CD4-positive, CD25-positive, alpha-beta regulatory T cell (primary cell): ENCODE data around the gene HIF1AN. TPM values are rescaled to one million over a fixed set of nuclear protein-coding genes. Genes with fewer than 3 reads are reported as not detected.

Source experiments
- ATAC-seq, 2 donors: fragments of 150-1000 bp; cut with Tn5 transposase; one replicate each; pipeline ENCODE4 v1.10.0; 2021; ENCODE audit warnings: low read depth in 2 of 2, moderate number of reproducible peaks in 2 of 2, moderate library complexity in 1 of 2
- DNase-seq, 3 donors: peaks; one replicate each; pipeline versions ENCODE4 v3.0.0 to v3.0.0-alpha.2; 2012 to 2022; ENCODE audit warnings: mixed read lengths in 1 of 3
- H3K27ac ChIP-seq: one replicate; pipeline ENCODE4 v1.7.0; 2013; ENCODE audit warnings: mild to moderate bottlenecking, low read length; ENCODE audit not compliant: insufficient read depth, poor library complexity, severe bottlenecking
- H3K27me3 ChIP-seq: one replicate; pipeline ENCODE4 v1.7.0; 2013; ENCODE audit warnings: low read length; ENCODE audit not compliant: control insufficient read depth, insufficient read depth
- H3K36me3 ChIP-seq: one replicate; pipeline ENCODE4 v1.7.0; 2013; ENCODE audit warnings: mild to moderate bottlenecking, low read length, moderate library complexity; ENCODE audit not compliant: control insufficient read depth, insufficient read depth
- H3K4me1 ChIP-seq: 2 replicates; pipeline ENCODE4 v1.7.0; 2013; ENCODE audit warnings: mild to moderate bottlenecking, low read length; ENCODE audit not compliant: insufficient read depth, control insufficient read depth, poor library complexity, severe bottlenecking
- H3K4me3 ChIP-seq: one replicate; pipeline ENCODE4 v1.7.0; 2013; ENCODE audit warnings: low read depth, mild to moderate bottlenecking, low read length, moderate library complexity
- H3K9me3 ChIP-seq, 2 experiments: 1 replicate in 1 of 2; 2 replicates in 1 of 2; pipeline ENCODE4 v1.7.0; 2013; ENCODE audit warnings: low read length in 2 of 2, mild to moderate bottlenecking in 1 of 2, moderate library complexity in 1 of 2; ENCODE audit not compliant: control insufficient read depth in 2 of 2
- H3K27ac Mint-ChIP-seq, 3 donors: one replicate each; pipeline ENCODE4 v1.8.0; 2020 to 2022; ENCODE audit warnings: mild to moderate bottlenecking in 3 of 3, mixed read lengths in 3 of 3, moderate library complexity in 2 of 3
- H3K27me3 Mint-ChIP-seq: one replicate; pipeline ENCODE4 v1.8.0; 2022; ENCODE audit warnings: mild to moderate bottlenecking, mixed read lengths
- H3K36me3 Mint-ChIP-seq: one replicate; pipeline ENCODE4 v1.8.0; 2020; ENCODE audit warnings: mixed read lengths
- H3K4me1 Mint-ChIP-seq, 4 donors: one replicate each; pipeline ENCODE4 v1.8.0; 2020 to 2022; ENCODE audit warnings: mixed read lengths in 4 of 4, mild to moderate bottlenecking in 1 of 4
- H3K4me3 Mint-ChIP-seq, 4 donors: one replicate each; pipeline ENCODE4 v1.8.0; 2020 to 2022; ENCODE audit warnings: mild to moderate bottlenecking in 4 of 4, mixed read lengths in 4 of 4, moderate library complexity in 3 of 4
- H3K9me3 Mint-ChIP-seq, 7 donors: one replicate each; pipeline ENCODE4 v1.8.0; 2020 to 2022; ENCODE audit warnings: mixed read lengths in 7 of 7, mild to moderate bottlenecking in 3 of 7, moderate library complexity in 2 of 7
- polyA plus RNA-seq, 4 donors: library from polyadenylated mRNA; unstranded; fragments of 300-500 nt; fragmentation: Illumina TruSeq; gene quantifications; one replicate each; pipeline ENCODE4 v1.2.3, GENCODE V29; 2021
- total RNA-seq: library from RNA; stranded (reverse); gene quantifications from one replicate; pipeline ENCODE4 v1.2.3, GENCODE V29; 2022

HIF1AN gene
- total and polyA plus RNA-seq, 5 donors from 2014 or later: 30.0 to 42.9 (median 32.7) TPM

- Histone ChIP-seq H3K4me3 (no peak overlapping the region), H3K36me3 (peaks cover 22% of the 10 kb centered on the region), H3K27me3 (peaks cover 6% of the 10 kb centered on the region), H3K27ac (no peak overlapping the region), H3K9me3 (no peaks in the 10 kb centered on the region), H3K4me1 (peaks cover 14% of the 10 kb centered on the region)
- H3K36me3 Mint-ChIP-seq: peaks cover 18% of the 10 kb centered on the region
- no peak for ATAC-seq
- H3K9me3 Mint-ChIP-seq: no peaks in the 10 kb centered on the region
- H3K4me3 Mint-ChIP-seq: peak overlapping the region in 2 of 4 donors; percentile 59 to 78
- peaks cover 0 to 26% (median 11%) of the 10 kb centered on the region in 4 donors for H3K4me1 Mint-ChIP-seq
- H3K27me3 Mint-ChIP-seq: peaks cover 30% of the 10 kb centered on the region
- peak overlapping the region in 1 of 3 donors; percentile 6 for H3K27ac Mint-ChIP-seq
- DNase-seq: no peak
Measured at GRCh38 chr10:100560248-100560647, 24.5 kb downstream of the HIF1AN start.

GRCh38 chr10:100561005-100561404 is 25.3 kb downstream of the HIF1AN start:
- Mint-ChIP-seq H3K4me3 (peak overlapping the region in 1 of 4 donors; percentile 17), H3K36me3 (peaks cover 15% of the 10 kb centered on the region), H3K4me1 (peaks cover 0 to 26% (median 10%) of the 10 kb centered on the region in 4 donors), H3K27ac (no peak overlapping the region), H3K27me3 (peaks cover 37% of the 10 kb centered on the region), H3K9me3 (peaks cover 0 to 1% (median 0%) of the 10 kb centered on the region in 7 donors)
- no peak overlapping the region for H3K27ac ChIP-seq
- peaks cover 6% of the 10 kb centered on the region for H3K27me3 ChIP-seq
- DNase-seq (no peak), ATAC-seq (no peak)
- H3K4me1 ChIP-seq: peaks cover 14% of the 10 kb centered on the region
- H3K9me3 ChIP-seq: no peaks in the 10 kb centered on the region
- H3K4me3 ChIP-seq: no peak overlapping the region
- H3K36me3 ChIP-seq: peaks cover 18% of the 10 kb centered on the region

- Mint-ChIP-seq H3K27ac (no peak overlapping the region), H3K4me3 (peak overlapping the region in 3 of 4 donors; percentile 53 to 61 (median 60)), H3K36me3 (peaks cover 8% of the 10 kb centered on the region), H3K9me3 (peaks cover 0 to 1% (median 0%) of the 10 kb centered on the region in 7 donors), H3K4me1 (peaks cover 0 to 26% (median 10%) of the 10 kb centered on the region in 4 donors), H3K27me3 (peaks cover 44% of the 10 kb centered on the region)
- H3K27ac ChIP-seq: no peak overlapping the region
- peaks cover 7% of the 10 kb centered on the region for H3K36me3 ChIP-seq
- H3K27me3 ChIP-seq: peaks cover 6% of the 10 kb centered on the region
- H3K4me1 ChIP-seq: peaks cover 14% of the 10 kb centered on the region
- H3K4me3 ChIP-seq: no peak overlapping the region
- H3K9me3 ChIP-seq: no peaks in the 10 kb centered on the region
- ATAC-seq (peak; percentile 90 to 93), DNase-seq (peak; percentile 63 to 85 (median 73))
Measured at GRCh38 chr10:100562008-100562672, 26.4 kb downstream of the HIF1AN start.

DNA sequence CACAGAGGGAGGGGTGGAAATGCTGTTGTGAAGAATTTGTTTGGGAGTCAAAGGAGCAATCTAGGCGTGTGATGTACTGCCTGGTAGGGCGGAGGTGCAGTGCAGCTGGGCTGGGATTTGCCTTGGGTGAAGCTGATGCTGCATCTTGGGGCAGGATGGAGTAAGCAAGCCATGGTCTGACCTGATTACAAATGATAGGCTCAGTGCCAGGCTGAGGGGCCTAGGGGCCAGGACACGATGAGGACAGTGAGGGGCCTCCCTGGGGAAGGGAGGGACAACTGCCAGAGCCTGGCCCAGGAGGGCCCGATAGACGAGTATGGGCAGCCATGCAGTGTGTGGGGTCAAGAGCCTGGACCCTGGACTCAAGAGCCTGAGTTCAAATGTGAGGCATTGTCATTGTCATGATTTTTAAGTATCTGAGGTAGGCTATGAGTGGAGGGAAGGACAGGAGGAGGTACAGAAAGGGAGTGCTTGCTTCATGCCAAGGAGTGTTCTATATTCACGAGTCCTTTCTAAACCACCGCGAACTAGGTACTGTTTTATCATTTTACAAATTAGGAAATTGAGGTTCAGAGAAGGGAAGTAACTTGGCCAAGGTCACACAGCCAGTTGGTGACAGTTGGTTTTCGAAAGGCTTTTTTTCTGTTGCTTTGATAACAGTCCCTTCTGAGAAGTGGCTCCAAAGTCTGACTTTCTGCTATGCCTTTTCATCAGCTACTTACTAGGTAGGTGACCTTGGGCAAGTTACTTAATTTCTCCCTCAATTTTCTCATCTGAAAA is 29.7 kb downstream of the HIF1AN start:
- peaks cover 54% of the 10 kb centered on the region for H3K27me3 Mint-ChIP-seq
- DNase-seq: no peak

DNA sequence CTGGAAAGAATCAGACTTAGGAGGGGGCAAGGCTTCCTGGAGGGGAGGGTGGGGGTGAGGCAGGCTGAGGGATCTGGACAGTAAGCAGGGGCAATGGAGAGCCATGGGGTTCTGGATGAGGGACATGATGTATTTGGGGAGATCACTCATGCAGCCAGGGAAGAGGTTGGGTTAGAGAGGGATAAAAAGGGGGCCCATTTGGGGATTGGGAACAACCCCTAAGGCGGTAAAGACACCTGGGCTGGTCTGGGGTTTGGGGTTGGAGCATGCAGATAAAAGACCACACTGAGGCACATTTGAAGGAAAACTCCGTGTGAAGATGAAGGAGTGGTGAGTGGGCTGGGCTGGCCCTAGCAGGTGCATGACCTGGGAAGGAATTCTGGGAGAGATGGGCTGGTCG is 30.8 kb downstream of the HIF1AN start:
- DNase-seq (no peak), ATAC-seq (no peak)
- Mint-ChIP-seq H3K4me1 (peaks cover 0 to 16% (median 5%) of the 10 kb centered on the region in 4 donors), H3K27me3 (peaks cover 49% of the 10 kb centered on the region), H3K36me3 (no peaks in the 10 kb centered on the region), H3K4me3 (no peak overlapping the region), H3K9me3 (peaks cover 0 to 1% (median 0%) of the 10 kb centered on the region in 7 donors), H3K27ac (no peak overlapping the region)
- Histone ChIP-seq H3K4me1 (peaks cover 14% of the 10 kb centered on the region), H3K4me3 (no peak overlapping the region), H3K27me3 (peaks cover 29% of the 10 kb centered on the region), H3K27ac (no peak overlapping the region), H3K36me3 (no peaks in the 10 kb centered on the region), H3K9me3 (no peaks in the 10 kb centered on the region)

More for the DNA sequence above, 29.7 kb downstream of the HIF1AN start:
- H3K4me1 Mint-ChIP-seq: peaks cover 0 to 26% (median 10%) of the 10 kb centered on the region in 4 donors
- H3K27ac Mint-ChIP-seq: no peak overlapping the region
- peaks cover 0 to 1% (median 0%) of the 10 kb centered on the region in 7 donors for H3K9me3 Mint-ChIP-seq
- Histone ChIP-seq H3K27me3 (peaks cover 25% of the 10 kb centered on the region), H3K4me1 (peaks cover 14% of the 10 kb centered on the region), H3K27ac (no peak overlapping the region), H3K36me3 (no peaks in the 10 kb centered on the region), H3K4me3 (no peak overlapping the region), H3K9me3 (no peaks in the 10 kb centered on the region)
- H3K4me3 Mint-ChIP-seq: no peak overlapping the region
- no peaks in the 10 kb centered on the region for H3K36me3 Mint-ChIP-seq
- ATAC-seq: no peak

DNA sequence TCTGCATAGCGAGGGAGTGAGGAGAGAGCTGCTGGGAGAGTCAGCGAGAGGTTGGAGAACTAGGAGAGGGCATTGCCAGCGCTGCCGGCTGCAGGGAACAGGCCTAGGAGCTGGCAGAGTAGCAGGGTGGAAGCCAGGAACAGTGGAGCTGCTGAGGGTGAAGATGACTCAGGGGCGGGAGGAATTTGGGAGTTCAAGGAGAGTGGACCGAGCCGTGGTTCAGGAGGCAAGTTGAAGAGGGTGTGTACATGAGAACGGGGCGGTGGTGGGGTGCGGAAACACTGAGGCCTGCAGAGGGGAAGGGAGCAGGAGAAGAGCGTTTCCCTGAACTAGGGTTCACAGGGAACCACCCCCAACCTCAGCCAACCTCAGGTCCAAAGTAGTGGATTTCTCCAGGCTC is 31.5 kb downstream of the HIF1AN start:
- ATAC-seq (no peak), DNase-seq (no peak)
- Mint-ChIP-seq H3K36me3 (no peaks in the 10 kb centered on the region), H3K9me3 (peaks cover 0 to 1% (median 0%) of the 10 kb centered on the region in 7 donors), H3K4me1 (peaks cover 0 to 9% (median 3%) of the 10 kb centered on the region in 4 donors), H3K4me3 (no peak overlapping the region), H3K27me3 (peaks cover 42% of the 10 kb centered on the region), H3K27ac (peak overlapping the region in 1 of 3 donors; percentile 81)
- Histone ChIP-seq H3K27ac (no peak overlapping the region), H3K4me1 (peaks cover 8% of the 10 kb centered on the region), H3K27me3 (peaks cover 30% of the 10 kb centered on the region), H3K36me3 (no peaks in the 10 kb centered on the region), H3K9me3 (no peaks in the 10 kb centered on the region), H3K4me3 (no peak overlapping the region)

- H3K4me3 Mint-ChIP-seq: no peak overlapping the region
- H3K36me3 Mint-ChIP-seq: no peaks in the 10 kb centered on the region
- H3K4me3 ChIP-seq: no peak overlapping the region
- H3K27ac ChIP-seq: no peak overlapping the region
- peaks cover 30% of the 10 kb centered on the region for H3K27me3 ChIP-seq
- H3K4me1 ChIP-seq: peaks cover 2% of the 10 kb centered on the region
- H3K27me3 Mint-ChIP-seq: peaks cover 40% of the 10 kb centered on the region
- no peaks in the 10 kb centered on the region for H3K9me3 ChIP-seq
- no peaks in the 10 kb centered on the region for H3K36me3 ChIP-seq
- H3K27ac Mint-ChIP-seq: no peak overlapping the region
- peaks cover 0 to 1% (median 0%) of the 10 kb centered on the region in 7 donors for H3K9me3 Mint-ChIP-seq
- DNase-seq (no peak), ATAC-seq (no peak)
- peaks cover 0 to 3% (median 2%) of the 10 kb centered on the region in 4 donors for H3K4me1 Mint-ChIP-seq
Measured at GRCh38 chr10:100567826-100568225, 32.1 kb downstream of the HIF1AN start.
